Neural cell (in vitro differentiated cells): Measurements from ENCODE around the gene TPGS1.

Experiments
- EP300 ChIP-seq: fragments of 450-650 bp; conservative IDR thresholded peaks from 2 replicates; pipeline ENCODE4 v1.6.1; 2014; ENCODE audit warnings: antibody characterized with exemption, mild to moderate bottlenecking, moderate library complexity; ENCODE audit not compliant: poor library complexity, severe bottlenecking
- POLR2AphosphoS5 ChIP-seq: IDR thresholded peaks from 2 replicates; pipeline ENCODE4 v1.6.1; 2012
- TF ChIP-seq, protein P1 (sequence below): fragments of 450-650 bp; IDR thresholded peaks from 2 replicates; pipeline ENCODE4 v1.5.1; 2014; ENCODE audit warnings: antibody characterized with exemption, mild to moderate bottlenecking, moderate library complexity; ENCODE audit not compliant: poor library complexity, severe bottlenecking
- TF ChIP-seq, protein P2 (sequence below): IDR thresholded peaks from 2 replicates; pipeline ENCODE4 v1.6.1; 2012; ENCODE audit warnings: borderline replicate concordance

DNA sequence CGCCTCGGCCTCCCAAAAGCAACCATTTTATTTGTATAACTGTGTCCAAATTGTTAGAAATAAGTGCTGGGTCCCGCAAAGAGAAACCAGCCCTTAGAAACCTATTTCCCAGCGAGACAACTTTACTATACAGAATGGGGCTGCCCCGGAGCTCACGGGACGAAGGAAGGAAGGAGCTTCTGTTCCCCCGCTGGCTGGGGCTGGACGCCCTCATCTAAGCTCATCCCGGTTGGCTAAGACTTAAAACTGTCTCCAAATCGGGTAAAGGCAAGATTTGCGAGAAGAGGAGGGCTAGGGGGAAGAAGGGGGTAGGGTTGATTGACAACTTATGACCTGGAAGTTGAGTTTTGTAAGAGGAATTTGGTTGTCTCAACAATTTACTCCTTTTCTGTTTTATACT, 52.8 kb downstream of the TPGS1 start:
- TF ChIP-seq, protein P1, sequence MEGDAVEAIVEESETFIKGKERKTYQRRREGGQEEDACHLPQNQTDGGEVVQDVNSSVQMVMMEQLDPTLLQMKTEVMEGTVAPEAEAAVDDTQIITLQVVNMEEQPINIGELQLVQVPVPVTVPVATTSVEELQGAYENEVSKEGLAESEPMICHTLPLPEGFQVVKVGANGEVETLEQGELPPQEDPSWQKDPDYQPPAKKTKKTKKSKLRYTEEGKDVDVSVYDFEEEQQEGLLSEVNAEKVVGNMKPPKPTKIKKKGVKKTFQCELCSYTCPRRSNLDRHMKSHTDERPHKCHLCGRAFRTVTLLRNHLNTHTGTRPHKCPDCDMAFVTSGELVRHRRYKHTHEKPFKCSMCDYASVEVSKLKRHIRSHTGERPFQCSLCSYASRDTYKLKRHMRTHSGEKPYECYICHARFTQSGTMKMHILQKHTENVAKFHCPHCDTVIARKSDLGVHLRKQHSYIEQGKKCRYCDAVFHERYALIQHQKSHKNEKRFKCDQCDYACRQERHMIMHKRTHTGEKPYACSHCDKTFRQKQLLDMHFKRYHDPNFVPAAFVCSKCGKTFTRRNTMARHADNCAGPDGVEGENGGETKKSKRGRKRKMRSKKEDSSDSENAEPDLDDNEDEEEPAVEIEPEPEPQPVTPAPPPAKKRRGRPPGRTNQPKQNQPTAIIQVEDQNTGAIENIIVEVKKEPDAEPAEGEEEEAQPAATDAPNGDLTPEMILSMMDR = no peak
- TF ChIP-seq POLR2AphosphoS5 = no peak
- no peak for TF ChIP-seq EP300
- TF ChIP-seq, protein P2, sequence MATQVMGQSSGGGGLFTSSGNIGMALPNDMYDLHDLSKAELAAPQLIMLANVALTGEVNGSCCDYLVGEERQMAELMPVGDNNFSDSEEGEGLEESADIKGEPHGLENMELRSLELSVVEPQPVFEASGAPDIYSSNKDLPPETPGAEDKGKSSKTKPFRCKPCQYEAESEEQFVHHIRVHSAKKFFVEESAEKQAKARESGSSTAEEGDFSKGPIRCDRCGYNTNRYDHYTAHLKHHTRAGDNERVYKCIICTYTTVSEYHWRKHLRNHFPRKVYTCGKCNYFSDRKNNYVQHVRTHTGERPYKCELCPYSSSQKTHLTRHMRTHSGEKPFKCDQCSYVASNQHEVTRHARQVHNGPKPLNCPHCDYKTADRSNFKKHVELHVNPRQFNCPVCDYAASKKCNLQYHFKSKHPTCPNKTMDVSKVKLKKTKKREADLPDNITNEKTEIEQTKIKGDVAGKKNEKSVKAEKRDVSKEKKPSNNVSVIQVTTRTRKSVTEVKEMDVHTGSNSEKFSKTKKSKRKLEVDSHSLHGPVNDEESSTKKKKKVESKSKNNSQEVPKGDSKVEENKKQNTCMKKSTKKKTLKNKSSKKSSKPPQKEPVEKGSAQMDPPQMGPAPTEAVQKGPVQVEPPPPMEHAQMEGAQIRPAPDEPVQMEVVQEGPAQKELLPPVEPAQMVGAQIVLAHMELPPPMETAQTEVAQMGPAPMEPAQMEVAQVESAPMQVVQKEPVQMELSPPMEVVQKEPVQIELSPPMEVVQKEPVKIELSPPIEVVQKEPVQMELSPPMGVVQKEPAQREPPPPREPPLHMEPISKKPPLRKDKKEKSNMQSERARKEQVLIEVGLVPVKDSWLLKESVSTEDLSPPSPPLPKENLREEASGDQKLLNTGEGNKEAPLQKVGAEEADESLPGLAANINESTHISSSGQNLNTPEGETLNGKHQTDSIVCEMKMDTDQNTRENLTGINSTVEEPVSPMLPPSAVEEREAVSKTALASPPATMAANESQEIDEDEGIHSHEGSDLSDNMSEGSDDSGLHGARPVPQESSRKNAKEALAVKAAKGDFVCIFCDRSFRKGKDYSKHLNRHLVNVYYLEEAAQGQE = no peak
